Esophagus squamous epithelium (tissue), 5 donors: ENCODE results near the gene IQSEC3. TPM values are rescaled to one million over a fixed set of nuclear protein-coding genes. Genes with fewer than 3 reads are reported as not detected.

Experiments used
- DNase-seq: peaks from one replicate; lab custom pipeline; 2025; lab: John Stamatoyannopoulos, UW
- H3K27ac ChIP-seq, 4 donors: fragments of 200-600 bp; sonication (generic); one replicate each; pipeline ENCODE4 v1.5.1; 2016 to 2019; ENCODE audit warnings: mild to moderate bottlenecking in 1 of 4
- H3K27me3 ChIP-seq, 4 donors: fragments of 200-600 bp; sonication (generic); 1 replicate in 3 of 4; 2 replicates in 1 of 4; pipeline versions ENCODE4 v1.5.1 to v1.6.0; 2017 to 2021; ENCODE audit warnings: antibody characterized with exemption in 1 of 4
- H3K36me3 ChIP-seq, 3 donors: fragments of 200-600 bp; sonication (generic); one replicate each; pipeline ENCODE4 v1.5.1; 2016 to 2019
- H3K4me1 ChIP-seq, 3 donors: fragments of 200-600 bp; sonication (generic); one replicate each; pipeline ENCODE4 v1.5.1; 2017 to 2019
- H3K4me3 ChIP-seq, 4 donors: fragments of 200-600 bp; sonication (generic); 1 replicate in 3 of 4; 2 replicates in 1 of 4; pipeline ENCODE4 v1.5.1; 2016 to 2019; ENCODE audit warnings: mild to moderate bottlenecking in 2 of 4, moderate library complexity in 1 of 4
- H3K9me3 ChIP-seq, 3 donors: fragments of 200-600 bp; sonication (generic); one replicate each; pipeline ENCODE4 v1.5.1; 2016 to 2019
- CTCF ChIP-seq, 6 experiments: fragments of 450-650 bp in 4 of 6; fragments of 200-600 bp in 2 of 6; sonication (generic) in 2 of 6; IDR thresholded peaks; one replicate each; pipeline ENCODE4 v1.5.1; 2016 to 2019; ENCODE audit warnings: antibody characterized with exemption in 6 of 6, mild to moderate bottlenecking in 4 of 6, moderate library complexity in 4 of 6
- POLR2A ChIP-seq, 4 donors: fragments of 450-650 bp; IDR thresholded peaks; one replicate each; pipeline ENCODE4 v1.6.1; 2017; ENCODE audit warnings: antibody characterized with exemption in 4 of 4, mild to moderate bottlenecking in 4 of 4, moderate library complexity in 3 of 4
- whole genome bisulfite sequencing, 2 donors: methylation state at CpG; one replicate each; pipeline ENCODE4 v1.1.5; 2018; 5-methylcytosine and 5-hydroxymethylcytosine counted together
- intact Hi-C: fragments of 100-400 bp; cut with DNase I; formaldehyde crosslinking; loops from one replicate; pipeline ENCODE4 v1.15.0; 2022
- total RNA-seq, 4 donors: library from RNA; depleted of rRNA; stranded (reverse); fragments of >200 nt; gene quantifications; one replicate each; pipeline ENCODE4 v1.1.0, GENCODE V29; 2016
- donor health status: DM: yes; HTN: yes; CAD: no.

IQSEC3 gene
- total RNA-seq, 4 donors from 2014 or later, result 0.04 to 0.95 (median 0.08) TPM; not detected in 1

DNA sequence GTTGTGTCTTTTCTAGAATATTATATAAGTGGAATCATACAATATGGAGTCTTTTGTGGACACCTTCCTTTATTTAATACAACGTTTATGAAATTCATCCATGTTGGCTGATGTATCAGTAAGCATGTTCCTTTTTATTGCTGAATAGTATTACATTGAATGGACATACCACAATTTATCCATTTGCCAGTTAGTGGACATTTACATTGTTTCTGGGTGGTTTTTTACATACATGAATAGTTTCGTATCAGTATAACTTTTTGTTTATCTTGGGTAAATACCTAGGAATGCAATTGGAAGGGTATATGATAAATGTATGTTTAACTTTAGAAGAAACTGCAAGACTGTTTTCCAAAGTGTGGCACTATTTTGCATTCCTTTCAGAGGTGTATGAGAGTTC, 23.1 kb downstream of the IQSEC3 start:
- 81 to 90% methylated on average over 2 of the region's 2 CpGs for WGBS, 2 donors
- H3K4me3 ChIP-seq, result no peak overlapping the region
- intact Hi-C loops, result no loop called here

GRCh38 chr12:91213-91612, 24.6 kb downstream of the IQSEC3 start:
- Histone ChIP-seq H3K27ac (no peak overlapping the region), H3K9me3 (no peaks in the 10 kb centered on the region), H3K27me3 (peaks cover 0 to 30% (median 0%) of the 10 kb centered on the region in 4 donors), H3K36me3 (no peaks in the 10 kb centered on the region), H3K4me3 (no peak overlapping the region), H3K4me1 (peaks cover 0 to 4% (median 0%) of the 10 kb centered on the region in 3 donors)
- no peak for DNase-seq
- intact Hi-C loops, result no loop called here
- WGBS, 2 donors, result 88 to 89% methylated on average over 1 to 6 of the region's 7 CpGs
- no peak for TF ChIP-seq POLR2A (IDR thresholded peaks at IDR 0.05)
- no peak for TF ChIP-seq CTCF (IDR thresholded peaks at IDR 0.05)

More for the DNA sequence above, 23.1 kb downstream of the IQSEC3 start:
- Histone ChIP-seq H3K27ac (no peak overlapping the region), H3K4me1 (peaks cover 0 to 20% (median 0%) of the 10 kb centered on the region in 3 donors), H3K9me3 (no peaks in the 10 kb centered on the region), H3K27me3 (peaks cover 0 to 25% (median 0%) of the 10 kb centered on the region in 4 donors), H3K36me3 (no peaks in the 10 kb centered on the region)
- no peak for TF ChIP-seq CTCF (IDR thresholded peaks at IDR 0.05)
- no peak for TF ChIP-seq POLR2A (IDR thresholded peaks at IDR 0.05)
- DNase-seq, result no peak

DNA sequence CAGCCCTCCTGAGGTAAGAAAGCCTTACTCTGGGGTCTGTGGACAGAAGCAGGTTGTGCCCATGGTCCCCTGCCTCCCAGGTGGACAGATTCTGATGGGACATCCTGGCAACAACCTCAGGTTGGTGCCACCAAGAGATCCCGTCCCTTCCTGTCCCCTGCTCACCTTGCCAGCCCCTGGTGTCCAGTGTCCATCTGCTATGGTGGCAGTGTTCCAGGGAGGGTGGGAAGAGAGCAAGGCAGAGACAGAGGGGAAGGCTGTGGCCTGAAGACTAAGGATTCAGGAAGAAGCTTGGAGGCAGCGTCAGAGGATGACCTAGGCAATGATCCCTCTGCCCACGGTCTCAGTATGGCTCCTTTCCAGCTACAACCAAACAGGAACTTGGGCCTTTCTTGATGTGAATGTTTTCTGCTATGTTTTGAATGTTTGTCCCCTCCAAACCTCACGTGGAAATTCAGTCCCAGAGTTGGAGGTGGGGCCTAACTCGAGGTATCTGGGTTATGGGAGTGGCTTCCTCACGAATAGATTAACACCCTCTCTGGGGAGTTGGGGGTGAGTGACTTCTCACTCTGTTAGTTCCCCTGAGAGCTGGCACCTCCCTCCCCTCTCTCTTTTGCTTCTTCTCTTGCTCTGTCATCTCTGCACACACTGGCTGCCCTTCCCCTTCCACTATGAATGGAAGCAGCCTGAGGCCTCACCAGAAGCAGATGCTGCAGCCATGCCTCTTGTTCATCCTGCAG, 26.9 kb downstream of the IQSEC3 start:
- WGBS, 2 donors, result 53 to 60% methylated on average over 5 to 6 of the region's 6 CpGs
- TF ChIP-seq CTCF (IDR thresholded peaks at IDR 0.05) (no peak), POLR2A (IDR thresholded peaks at IDR 0.05) (no peak)

DNA sequence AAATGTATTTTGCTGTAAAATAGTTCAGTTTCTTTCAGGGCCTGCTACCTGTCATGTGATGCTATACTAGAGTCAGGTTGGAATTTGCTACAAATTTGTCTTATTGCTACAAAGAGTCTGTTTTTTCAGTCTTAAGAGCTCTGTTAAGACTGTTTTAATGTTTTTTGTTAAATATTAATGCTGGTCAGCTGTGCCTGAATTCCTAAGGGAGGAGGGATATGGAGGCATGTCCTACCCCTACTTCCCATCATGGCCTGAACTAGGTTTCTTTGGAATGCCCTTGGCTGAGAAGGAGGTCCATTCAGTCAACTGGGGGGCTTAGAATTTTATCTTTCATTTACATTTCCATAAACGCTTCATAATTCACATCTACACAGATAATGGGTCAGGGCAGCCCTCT, 30.0 kb downstream of the IQSEC3 start:
- Histone ChIP-seq H3K9me3 (no peaks in the 10 kb centered on the region), H3K36me3 (no peaks in the 10 kb centered on the region), H3K4me1 (no peaks in the 10 kb centered on the region), H3K27me3 (peaks cover 0 to 77% (median 0%) of the 10 kb centered on the region in 4 donors), H3K4me3 (no peak overlapping the region), H3K27ac (no peak overlapping the region)
- 79 to 82% methylated on average over 1 of the region's 1 CpG for WGBS, 2 donors
- intact Hi-C loops, result no loop called here
- no peak for DNase-seq
- TF ChIP-seq CTCF (IDR thresholded peaks at IDR 0.05) (no peak), POLR2A (IDR thresholded peaks at IDR 0.05) (no peak)

More for the DNA sequence above, 26.9 kb downstream of the IQSEC3 start:
- no peaks in the 10 kb centered on the region for H3K4me1 ChIP-seq
- intact Hi-C loops, result no loop called here
- H3K27ac ChIP-seq, result no peak overlapping the region
- H3K36me3 ChIP-seq, result no peaks in the 10 kb centered on the region
- H3K9me3 ChIP-seq, result no peaks in the 10 kb centered on the region
- DNase-seq, result no peak
- H3K4me3 ChIP-seq, result no peak overlapping the region
- H3K27me3 ChIP-seq, result peaks cover 0 to 51% (median 0%) of the 10 kb centered on the region in 4 donors

- no peak overlapping the region for H3K27ac ChIP-seq
- no peaks in the 10 kb centered on the region for H3K36me3 ChIP-seq
- no peak for DNase-seq
- intact Hi-C loops, result no loop called here
- WGBS, 2 donors, result 24 to 45% methylated on average over 7 to 8 of the region's 12 CpGs
- no peak overlapping the region for H3K4me3 ChIP-seq
- no peaks in the 10 kb centered on the region for H3K4me1 ChIP-seq
- peaks cover 0 to 79% (median 0%) of the 10 kb centered on the region in 4 donors for H3K27me3 ChIP-seq
- no peak for TF ChIP-seq POLR2A (IDR thresholded peaks at IDR 0.05)
- no peak for TF ChIP-seq CTCF (IDR thresholded peaks at IDR 0.05)
- no peaks in the 10 kb centered on the region for H3K9me3 ChIP-seq
Measured at GRCh38 chr12:98924-99352, 32.4 kb downstream of the IQSEC3 start.
